Pancreas (tissue), 10 donors: ENCODE data around the gene AOC3. TPM values are rescaled to one million over a fixed set of nuclear protein-coding genes. Genes with fewer than 3 reads are reported as not detected.
A peak's percentile ranks its signal among the peaks of the same experiment; 100 is the strongest.

Experiments
- ATAC-seq, 4 donors: fragments of 200-7000 bp; cut with Tn5 transposase; one replicate each; pipeline versions ENCODE4 v1.8.0 to v1.9.1; 2020; ENCODE audit warnings: mild to moderate bottlenecking in 4 of 4, moderate library complexity in 4 of 4
- DNase-seq, 6 donors: peaks; one replicate each; pipeline ENCODE4 v3.0.0-alpha.2; 2020
- FAIRE-seq: peaks from 2 replicates; lab custom pipeline; 2012; peaks lifted over from hg19 to GRCh38; lab: Jason Lieb, UNC
- H3K27ac ChIP-seq, 4 donors: fragments of 200-600 bp; sonication (generic); 1 replicate in 3 of 4; 2 replicates in 1 of 4; pipeline versions ENCODE4 v1.5.0 to v1.8.0; 2020
- H3K27me3 ChIP-seq, 4 donors: fragments of 200-600 bp; one replicate each; pipeline ENCODE4 v1.8.0; 2021
- H3K36me3 ChIP-seq, 3 donors: fragments of 200-600 bp; sonication (generic) in 1 of 3; one replicate each; pipeline versions ENCODE4 v1.5.0 to v1.8.0; 2020 to 2021
- H3K4me1 ChIP-seq, 3 donors: fragments of 200-600 bp; one replicate each; pipeline ENCODE4 v1.8.0; 2021
- H3K4me3 ChIP-seq, 4 donors: fragments of 200-600 bp; sonication (generic) in 2 of 4; one replicate each; pipeline versions ENCODE4 v1.5.0 to v1.8.0; 2020 to 2021
- H3K9me3 ChIP-seq, 4 donors: fragments of 200-600 bp; one replicate each; pipeline ENCODE4 v1.8.0; 2021
- WGBS, 2 donors: extraction: QIAGEN DNeasy Blood & Tissue Kit; methylation state at CpG; one replicate each; pipeline ENCODE4 v1.1.7; 2013; 5-methylcytosine and 5-hydroxymethylcytosine counted together
- intact Hi-C, 3 donors: fragments of 100-400 bp; cut with DNase I; formaldehyde crosslinking; loops; one replicate each; pipeline versions ENCODE4 v1.11.1 to v1.14.2; 2022
- polyA plus RNA-seq, 2 donors: library from polyadenylated mRNA; stranded (reverse); fragments of 200-250 nt; gene quantifications; one replicate each; pipeline ENCODE4 v1.2.3, GENCODE V29; 2013
- total RNA-seq, 6 donors: library from RNA; stranded (reverse); fragmentation: NEBNext Ultra II Directional in 4 of 6; extraction: Animal tissue kit (Norgen Biotek cat#: 25700) in 4 of 6; gene quantifications; one replicate each; pipeline versions ENCODE4 v1.2.1 to v1.2.4, GENCODE V29; 2021 to 2023
- TF ChIP-seq, protein P1 (sequence below), 4 donors: fragments of 200-600 bp; sonication (generic) in 3 of 4; IDR thresholded peaks; one replicate each; pipeline versions ENCODE4 v1.5.0 to v1.8.0; 2021; ENCODE audit warnings: antibody characterized with exemption in 4 of 4
- donor health status: healthy with polysubstance abuse.
- donor health status: DM: no; HTN: no; CAD: no; lungs with moderate emphysema.
- donor health status: DM: no; HTN: no; CAD: no.
- donor health status: control.
- donor health status: control.
- donor health status: Bipolar disorder and iron deficiency.
- donor health status: DM: yes; HTN: yes; CAD: no.
- donor health status: DM: no; HTN: no; CAD: no.
- donor health status: DM: no; HTN: no; CAD: no.
- donor health status: DM: yes; HTN: yes; CAD: no.

AOC3 gene, protein sequence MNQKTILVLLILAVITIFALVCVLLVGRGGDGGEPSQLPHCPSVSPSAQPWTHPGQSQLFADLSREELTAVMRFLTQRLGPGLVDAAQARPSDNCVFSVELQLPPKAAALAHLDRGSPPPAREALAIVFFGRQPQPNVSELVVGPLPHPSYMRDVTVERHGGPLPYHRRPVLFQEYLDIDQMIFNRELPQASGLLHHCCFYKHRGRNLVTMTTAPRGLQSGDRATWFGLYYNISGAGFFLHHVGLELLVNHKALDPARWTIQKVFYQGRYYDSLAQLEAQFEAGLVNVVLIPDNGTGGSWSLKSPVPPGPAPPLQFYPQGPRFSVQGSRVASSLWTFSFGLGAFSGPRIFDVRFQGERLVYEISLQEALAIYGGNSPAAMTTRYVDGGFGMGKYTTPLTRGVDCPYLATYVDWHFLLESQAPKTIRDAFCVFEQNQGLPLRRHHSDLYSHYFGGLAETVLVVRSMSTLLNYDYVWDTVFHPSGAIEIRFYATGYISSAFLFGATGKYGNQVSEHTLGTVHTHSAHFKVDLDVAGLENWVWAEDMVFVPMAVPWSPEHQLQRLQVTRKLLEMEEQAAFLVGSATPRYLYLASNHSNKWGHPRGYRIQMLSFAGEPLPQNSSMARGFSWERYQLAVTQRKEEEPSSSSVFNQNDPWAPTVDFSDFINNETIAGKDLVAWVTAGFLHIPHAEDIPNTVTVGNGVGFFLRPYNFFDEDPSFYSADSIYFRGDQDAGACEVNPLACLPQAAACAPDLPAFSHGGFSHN
- total RNA-seq, result 1 to 10 TPM; 1.9 to 9.5 (median 5.8) TPM
- polyA plus RNA-seq, result 10 to 100 TPM in 1 of 2 donors, 1 to 10 TPM in 1; 6.2 to 11.3 TPM

DNA sequence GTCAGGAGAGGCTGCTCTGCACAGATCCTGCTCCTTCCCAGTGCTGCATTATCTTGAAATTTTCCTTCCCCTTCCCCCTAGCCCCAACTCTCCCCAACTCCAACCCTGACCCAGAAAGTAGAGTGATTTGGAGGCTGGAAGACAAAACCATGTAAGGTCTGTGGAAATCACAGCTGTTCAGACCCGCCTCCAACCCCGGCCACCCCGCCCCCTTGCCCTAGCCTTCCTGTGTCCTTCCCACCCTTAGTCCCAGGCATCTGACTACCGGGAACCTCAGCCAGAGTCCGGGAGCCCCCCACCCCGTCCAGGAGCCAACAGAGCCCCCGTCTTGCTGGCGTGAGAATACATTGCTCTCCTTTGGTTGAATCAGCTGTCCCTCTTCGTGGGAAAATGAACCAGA, at the start of gene AOC3:
Gene AOC3, plus strand, starts transcription at position 246 of the 400 bp plus-strand sequence. Its CDS starts 145 bp downstream, at position 391.
- no peaks in the 10 kb centered on the region for H3K36me3 ChIP-seq
- DNase-seq (peak in 1 of 6 donors; percentile 53), FAIRE-seq (no peak), ATAC-seq (peak; percentile 27 to 52 (median 30))
- H3K9me3 ChIP-seq, result no peaks in the 10 kb centered on the region
- WGBS, 2 donors, result 37 to 38% methylated on average over 9 of the region's 9 CpGs
- no peaks in the 10 kb centered on the region for H3K4me1 ChIP-seq
- TF ChIP-seq, protein P1, sequence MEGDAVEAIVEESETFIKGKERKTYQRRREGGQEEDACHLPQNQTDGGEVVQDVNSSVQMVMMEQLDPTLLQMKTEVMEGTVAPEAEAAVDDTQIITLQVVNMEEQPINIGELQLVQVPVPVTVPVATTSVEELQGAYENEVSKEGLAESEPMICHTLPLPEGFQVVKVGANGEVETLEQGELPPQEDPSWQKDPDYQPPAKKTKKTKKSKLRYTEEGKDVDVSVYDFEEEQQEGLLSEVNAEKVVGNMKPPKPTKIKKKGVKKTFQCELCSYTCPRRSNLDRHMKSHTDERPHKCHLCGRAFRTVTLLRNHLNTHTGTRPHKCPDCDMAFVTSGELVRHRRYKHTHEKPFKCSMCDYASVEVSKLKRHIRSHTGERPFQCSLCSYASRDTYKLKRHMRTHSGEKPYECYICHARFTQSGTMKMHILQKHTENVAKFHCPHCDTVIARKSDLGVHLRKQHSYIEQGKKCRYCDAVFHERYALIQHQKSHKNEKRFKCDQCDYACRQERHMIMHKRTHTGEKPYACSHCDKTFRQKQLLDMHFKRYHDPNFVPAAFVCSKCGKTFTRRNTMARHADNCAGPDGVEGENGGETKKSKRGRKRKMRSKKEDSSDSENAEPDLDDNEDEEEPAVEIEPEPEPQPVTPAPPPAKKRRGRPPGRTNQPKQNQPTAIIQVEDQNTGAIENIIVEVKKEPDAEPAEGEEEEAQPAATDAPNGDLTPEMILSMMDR (IDR thresholded peaks at IDR 0.05), result no peak
- intact Hi-C loops, result no loop called here
- H3K27ac ChIP-seq, result no peak within 1 kb of the TSS
- no peaks in the 10 kb centered on the region for H3K27me3 ChIP-seq
- no peak within 1 kb of the TSS for H3K4me3 ChIP-seq

DNA sequence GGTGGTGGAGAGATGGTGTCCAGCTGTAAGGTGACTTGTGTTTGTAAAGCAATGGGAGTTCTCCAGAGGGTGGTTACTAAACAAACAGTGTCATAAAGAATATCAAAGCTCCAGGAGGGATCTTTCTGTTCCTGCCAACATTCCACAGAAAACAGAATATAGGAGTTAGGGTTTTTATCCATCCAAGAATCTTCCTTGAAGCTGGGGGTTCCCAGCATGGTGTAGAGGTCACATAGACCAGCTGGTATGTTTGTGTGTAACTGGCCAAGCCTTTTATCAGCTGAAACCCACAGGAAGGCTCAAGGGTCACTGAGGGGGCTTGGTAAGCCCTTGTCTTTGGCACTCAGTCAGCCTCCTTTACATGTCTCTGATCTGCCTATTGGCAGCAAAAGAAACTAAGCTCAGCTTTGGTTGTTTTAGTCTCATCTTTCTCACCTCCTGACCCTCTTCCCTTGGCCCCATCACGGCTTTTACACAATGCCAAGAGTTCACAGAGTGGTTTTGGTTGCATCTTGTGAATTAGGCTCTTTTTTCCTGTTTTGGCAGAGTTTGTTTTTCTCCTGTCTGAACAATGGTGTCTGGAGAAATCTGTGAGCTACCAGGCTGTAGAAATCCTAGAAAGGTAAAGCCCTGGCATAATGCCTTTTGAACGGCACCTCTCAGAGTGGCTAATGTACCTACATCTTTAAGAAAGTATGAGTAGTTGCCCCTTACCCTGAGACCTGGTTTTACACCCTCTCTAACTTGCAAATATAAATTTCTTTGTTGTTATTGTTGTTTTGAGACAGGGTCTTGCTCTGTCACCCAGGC, 47.7 kb upstream of the AOC3 start:
- H3K9me3 ChIP-seq, result no peaks in the 10 kb centered on the region
- ATAC-seq (no peak), DNase-seq (no peak), FAIRE-seq (no peak)
- H3K27ac ChIP-seq, result peak overlapping the region; percentile 70 to 92 (median 85)
- no peaks in the 10 kb centered on the region for H3K36me3 ChIP-seq
- 55 to 64% methylated on average over 2 of the region's 2 CpGs for WGBS, 2 donors
- peaks cover 23 to 32% (median 32%) of the 10 kb centered on the region in 3 donors for H3K4me1 ChIP-seq
- H3K4me3 ChIP-seq, result no peak overlapping the region
- H3K27me3 ChIP-seq, result no peaks in the 10 kb centered on the region
- TF ChIP-seq, protein P1 (IDR thresholded peaks at IDR 0.05), result no peak
- intact Hi-C loops, result no loop called here

DNA sequence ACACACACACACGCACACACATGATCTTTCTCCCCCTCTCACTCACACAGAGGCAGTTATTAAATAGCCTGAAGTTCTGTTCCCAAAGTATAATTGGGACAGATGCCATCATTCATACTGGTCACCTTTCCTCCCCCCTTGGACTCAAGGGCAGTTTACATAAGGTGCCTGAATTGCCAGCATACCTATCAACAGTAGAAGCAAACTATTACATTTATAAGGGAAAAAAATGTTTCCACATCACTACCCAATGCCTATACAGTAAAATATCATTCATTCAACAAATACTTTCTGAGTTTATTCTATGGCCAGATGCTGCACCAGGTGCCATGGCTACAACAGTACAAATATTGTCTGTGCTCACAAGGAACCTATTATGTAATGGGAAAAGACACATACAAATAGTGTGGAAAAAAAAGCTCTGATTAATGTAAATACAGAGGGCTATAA, 46.1 kb upstream of the AOC3 start:
- ATAC-seq (peak; percentile 84 to 87 (median 86)), FAIRE-seq (no peak), DNase-seq (peak in 4 of 6 donors; percentile 27 to 67 (median 54))
- H3K4me3 ChIP-seq, result no peak overlapping the region
- H3K36me3 ChIP-seq, result no peaks in the 10 kb centered on the region
- H3K27ac ChIP-seq, result peak overlapping the region; percentile 70 to 92 (median 85)
- intact Hi-C loops, result no loop called here
- H3K4me1 ChIP-seq, result peaks cover 23 to 28% (median 28%) of the 10 kb centered on the region in 3 donors
- no peaks in the 10 kb centered on the region for H3K9me3 ChIP-seq
- 17 to 25% methylated on average over 1 of the region's 1 CpG for WGBS, 2 donors
- TF ChIP-seq, protein P1 (IDR thresholded peaks at IDR 0.05), result no peak
- H3K27me3 ChIP-seq, result no peaks in the 10 kb centered on the region

DNA sequence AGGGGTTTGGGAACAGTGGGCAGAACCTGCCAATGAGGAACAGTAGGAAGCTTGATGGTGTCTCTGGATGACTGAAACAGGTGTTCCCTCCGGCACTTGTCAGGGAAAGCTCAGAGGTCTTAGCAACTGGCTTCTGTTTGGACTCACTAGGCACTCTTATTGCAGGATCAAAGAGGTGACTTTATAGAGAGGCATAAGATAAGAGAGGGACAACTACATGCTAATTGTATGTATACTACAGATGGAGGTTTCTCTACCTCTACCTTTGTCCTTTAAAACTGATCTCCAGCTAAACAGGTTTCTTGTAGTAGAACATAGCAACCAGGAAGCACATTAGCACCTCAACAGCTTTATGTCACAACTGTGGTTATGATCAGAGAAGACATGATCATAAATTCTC, 44.8 kb upstream of the AOC3 start:
- no peak for FAIRE-seq
- Histone ChIP-seq H3K27ac (peak overlapping the region in 3 of 4 donors; percentile 79 to 92 (median 91)), H3K4me3 (no peak overlapping the region), H3K9me3 (no peaks in the 10 kb centered on the region), H3K4me1 (peaks cover 23 to 28% (median 28%) of the 10 kb centered on the region in 3 donors), H3K36me3 (peaks cover 0 to 7% (median 0%) of the 10 kb centered on the region in 3 donors), H3K27me3 (no peaks in the 10 kb centered on the region)
- no peak for ATAC-seq
- 42 to 52% methylated on average over 1 of the region's 1 CpG for WGBS, 2 donors
- intact Hi-C loops, result no loop called here
- DNase-seq, result no peak
- TF ChIP-seq, protein P1 (IDR thresholded peaks at IDR 0.05), result no peak
